GM18526 (cell line): Measurements from ENCODE around the gene P2RX5.
A peak's percentile ranks its signal among the peaks of the same experiment; 100 is the strongest.

Experiments
- POLR2A ChIP-seq: IDR thresholded peaks from 3 replicates; pipeline ENCODE4 v1.6.1; 2011; ENCODE audit not compliant: insufficient read length; ENCODE audit errors: extremely low read depth

Gene P2RX5

DNA sequence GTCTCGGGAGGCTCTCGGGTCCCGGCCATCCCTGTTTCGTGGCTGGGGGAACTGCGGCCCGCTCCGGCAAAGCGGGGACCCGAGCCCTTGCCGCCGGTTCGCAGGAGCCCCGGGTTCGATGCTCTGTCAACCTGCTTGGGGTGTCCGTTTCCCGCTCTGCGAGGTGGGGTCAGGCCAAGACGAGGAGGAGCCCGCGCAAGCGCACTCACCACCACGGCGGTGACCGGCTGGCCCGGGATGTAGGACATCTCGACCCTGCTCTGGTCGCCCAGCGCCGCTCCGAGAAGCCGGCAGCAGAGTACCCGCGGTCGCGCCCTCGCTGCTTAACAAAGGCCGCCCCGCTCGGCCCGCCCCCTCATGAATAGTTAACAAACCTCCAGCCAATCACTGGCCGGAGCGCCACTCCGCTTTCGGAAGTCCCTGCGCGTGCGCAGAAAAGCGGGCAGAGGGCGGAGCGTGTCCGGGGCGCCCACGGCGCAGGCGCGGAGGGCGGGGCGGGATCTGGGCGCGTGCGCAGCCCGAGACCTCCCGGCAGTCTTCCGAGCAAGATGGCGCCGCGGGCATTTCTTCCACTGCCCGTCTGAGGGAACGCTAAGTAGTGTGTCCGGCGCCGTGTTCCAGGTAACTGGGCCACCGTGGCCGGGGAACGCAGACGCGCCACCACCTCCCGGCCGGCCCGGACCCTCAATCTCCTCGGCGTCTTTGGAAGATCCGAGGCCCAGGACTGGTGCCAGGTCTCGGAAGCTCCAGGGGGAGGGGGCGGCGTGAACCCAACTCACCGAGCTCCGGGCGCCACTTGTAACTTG, 27.5 kb downstream of the P2RX5 start, which contains the start of the genes EMC6 and TAX1BP3:
EMC6 (plus strand) TSS at position 534 of the 806 bp plus-strand sequence. CDS start 335 bp downstream, outside the sequence.
TAX1BP3 (minus strand) TSS at position 300 of the 806 bp plus-strand sequence; CDS start at position 248, 52 bp downstream.
- peak; percentile 90 for TF ChIP-seq POLR2A

GRCh38 chr17:3667366-3668278, 28.3 kb downstream of the P2RX5 start:
- no peak for TF ChIP-seq POLR2A

DNA sequence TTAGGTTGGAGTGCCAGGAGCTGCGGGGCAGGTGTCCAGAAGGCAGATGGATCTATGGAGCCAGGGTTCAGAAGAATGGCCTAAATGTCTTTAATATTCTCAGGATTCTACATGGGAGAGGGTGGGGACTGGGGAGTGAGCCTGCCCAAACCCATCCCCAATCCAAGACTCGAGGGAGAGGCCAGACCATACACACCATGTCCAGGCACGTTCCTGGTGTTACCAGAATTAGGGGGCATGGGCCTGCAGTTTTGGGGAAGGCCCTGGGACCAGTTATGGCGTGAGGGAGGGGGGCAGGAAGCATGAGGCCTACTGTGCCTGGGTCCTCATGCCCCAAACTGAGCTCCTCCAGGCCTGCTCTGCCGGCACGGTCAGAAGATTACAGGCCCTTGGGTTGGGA, 29.4 kb downstream of the P2RX5 start:
- no peak for TF ChIP-seq POLR2A

GRCh38 chr17:3665834-3666233, 30.1 kb downstream of the P2RX5 start:
- TF ChIP-seq POLR2A, result no peak

DNA sequence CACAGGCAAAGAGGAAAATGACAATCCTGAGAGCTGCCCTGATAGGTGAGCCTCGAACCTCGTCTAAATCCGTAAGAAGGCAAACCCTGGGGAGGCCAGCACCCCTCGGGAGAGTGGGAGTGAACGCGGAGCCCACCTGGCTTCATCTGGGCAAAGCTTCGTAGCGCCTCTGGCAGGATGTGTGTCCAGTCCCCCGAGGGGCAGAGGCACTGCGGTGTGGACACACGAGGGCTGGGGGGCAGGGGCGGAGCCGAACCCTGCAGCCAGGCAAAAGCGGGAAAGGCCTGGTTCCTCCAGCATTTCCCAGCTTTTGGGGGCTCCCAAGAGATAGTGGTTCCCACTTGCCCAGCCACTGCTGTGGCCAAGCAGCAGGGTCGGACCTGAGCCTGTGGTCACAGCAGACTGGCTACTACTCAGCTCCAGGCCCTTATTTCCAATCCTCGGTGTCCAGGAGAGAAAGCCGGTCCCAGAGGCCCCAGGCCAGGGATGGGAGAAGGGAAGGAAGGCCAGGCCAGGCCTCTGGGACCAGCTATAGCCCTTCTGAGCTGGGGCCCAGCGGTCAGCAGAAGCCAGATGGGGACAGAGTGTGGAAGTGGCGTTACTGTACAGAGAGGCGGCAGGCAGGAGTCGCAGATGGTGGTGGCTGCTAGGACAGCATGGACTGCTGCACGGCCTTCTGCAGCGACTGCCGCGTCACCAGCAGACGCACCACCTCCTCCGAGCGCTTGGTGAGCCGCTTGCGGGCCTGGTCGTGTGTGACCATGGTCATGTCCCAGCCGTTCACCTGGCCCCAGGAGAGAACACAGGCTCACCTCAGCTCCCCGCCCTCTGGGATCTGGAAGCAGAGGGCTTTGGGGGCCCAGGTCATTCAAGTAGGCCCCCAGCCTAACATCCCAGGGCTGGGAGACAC, 32.6 kb downstream of the P2RX5 start:
- no peak for TF ChIP-seq POLR2A

DNA sequence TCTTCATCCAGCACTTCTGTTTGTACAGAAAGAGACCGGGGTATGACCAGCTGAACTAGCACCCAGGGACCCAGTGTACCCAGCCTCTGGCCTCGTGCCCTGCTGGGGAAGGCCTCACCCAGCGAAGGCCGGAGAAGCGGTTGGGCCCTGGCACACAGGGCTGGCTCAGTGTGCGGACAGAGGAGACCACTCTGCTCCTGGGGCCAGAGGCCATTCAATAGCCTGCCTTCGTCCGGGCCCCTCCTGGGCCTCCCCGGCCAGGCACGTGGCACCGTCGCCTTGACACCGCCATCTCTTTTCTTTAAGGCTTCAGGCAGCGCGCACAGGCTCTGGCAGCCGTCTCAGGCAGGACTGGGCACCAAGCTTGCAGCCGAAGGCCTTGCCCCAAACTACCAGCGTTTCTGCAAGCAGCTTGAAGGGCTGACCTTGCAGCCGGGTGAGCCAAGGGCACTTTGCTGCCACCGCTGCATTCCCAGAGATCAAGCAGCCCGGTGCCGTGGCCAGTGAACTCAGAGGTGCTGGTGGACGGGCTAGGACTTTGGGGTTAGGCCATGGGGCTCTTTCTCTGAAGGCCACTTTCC, 35.6 kb downstream of the P2RX5 start:
- TF ChIP-seq POLR2A, result no peak

GRCh38 chr17:3659541-3660111, 36.3 kb downstream of the P2RX5 start:
- TF ChIP-seq POLR2A, result no peak

- TF ChIP-seq POLR2A, result no peak
These were observed 37.0 kb downstream of the P2RX5 start for GRCh38 chr17:3658784-3659449.

DNA sequence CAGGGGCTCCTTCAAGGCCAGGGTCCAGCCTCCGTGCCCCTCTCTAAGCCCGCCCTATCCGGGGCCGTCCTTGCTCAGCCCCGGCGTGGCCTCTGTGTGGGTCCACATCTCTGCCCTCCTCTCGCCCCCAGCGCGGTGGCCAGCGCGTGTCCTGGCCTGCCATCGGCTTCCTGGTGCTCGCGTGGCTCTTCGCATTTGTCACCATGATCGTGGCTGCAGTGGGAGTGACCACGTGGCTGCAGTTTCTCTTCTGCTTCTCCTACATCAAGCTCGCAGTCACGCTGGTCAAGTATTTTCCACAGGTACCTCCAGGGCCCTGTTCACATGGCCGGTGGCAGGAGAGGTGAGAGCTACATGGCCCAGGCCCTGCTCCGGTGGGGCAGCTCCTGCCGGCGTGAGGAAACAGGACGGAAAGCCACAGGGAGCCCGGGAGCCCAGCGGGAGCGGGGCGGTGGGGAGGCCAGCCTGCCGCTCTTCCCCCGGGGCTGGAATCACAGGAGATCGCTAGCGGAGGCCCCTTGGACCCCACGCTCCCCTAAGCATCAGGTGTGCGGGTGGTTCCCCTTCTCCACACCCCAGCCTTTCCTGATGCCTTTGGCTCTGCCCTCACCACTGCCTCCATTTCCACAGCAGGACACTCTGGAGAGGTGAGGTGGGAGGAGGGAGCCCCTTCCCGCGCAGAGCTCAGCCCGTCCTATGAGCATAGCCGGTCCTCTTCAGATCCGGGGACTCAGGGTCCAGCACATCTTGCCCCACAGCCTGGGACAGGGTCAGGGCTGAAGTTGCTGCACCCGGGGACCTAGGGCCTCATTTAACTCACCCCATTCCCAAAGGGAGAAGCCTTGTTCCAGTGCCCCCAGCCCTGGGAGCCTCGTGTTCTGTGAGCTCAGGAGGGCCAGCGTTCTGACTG, 37.8 kb downstream of the P2RX5 start:
- no peak for TF ChIP-seq POLR2A

- TF ChIP-seq POLR2A, result no peak
These were observed 38.4 kb downstream of the P2RX5 start for GRCh38 chr17:3657588-3657869.

- TF ChIP-seq POLR2A, result no peak
These were observed 39.0 kb downstream of the P2RX5 start for GRCh38 chr17:3656755-3657587.

- no peak for TF ChIP-seq POLR2A
These were observed 39.6 kb downstream of the P2RX5 start for GRCh38 chr17:3656353-3656752.
